ENCODE data around the gene SLFN12. TPM values are rescaled to one million over a fixed set of nuclear protein-coding genes. Genes with fewer than 3 reads are reported as not detected.

Gene SLFN12
- total and polyA plus RNA-seq, 10 of the 15 experiments (the other 5 are each of a cell fraction or from before 2014, with no cell fraction given), result 8.7 to 18.5 (median 13.4) TPM

DNA sequence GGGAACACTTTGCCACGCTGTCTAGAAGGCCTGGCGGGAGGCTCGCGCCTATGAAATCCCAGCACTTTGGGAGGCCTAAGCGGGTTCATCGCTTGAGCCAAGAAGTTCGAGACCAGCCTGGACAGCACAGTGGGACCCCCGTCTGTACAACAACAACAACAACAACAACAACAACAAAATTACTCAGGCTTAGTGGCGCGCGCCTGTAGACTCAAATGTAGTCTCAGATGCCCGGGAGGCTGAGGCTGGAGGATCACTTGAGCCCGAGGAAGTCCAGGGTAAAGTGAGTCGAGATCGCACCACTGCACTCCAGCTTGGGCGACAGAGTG lies 16.6 kb upstream of the SLFN12 start (continued):
- TF ChIP-seq MXI1 (IDR thresholded peaks at IDR 0.05; ENCODE audit: low read depth, low read length), result peak; percentile 88
- TF ChIP-seq, protein P1, sequence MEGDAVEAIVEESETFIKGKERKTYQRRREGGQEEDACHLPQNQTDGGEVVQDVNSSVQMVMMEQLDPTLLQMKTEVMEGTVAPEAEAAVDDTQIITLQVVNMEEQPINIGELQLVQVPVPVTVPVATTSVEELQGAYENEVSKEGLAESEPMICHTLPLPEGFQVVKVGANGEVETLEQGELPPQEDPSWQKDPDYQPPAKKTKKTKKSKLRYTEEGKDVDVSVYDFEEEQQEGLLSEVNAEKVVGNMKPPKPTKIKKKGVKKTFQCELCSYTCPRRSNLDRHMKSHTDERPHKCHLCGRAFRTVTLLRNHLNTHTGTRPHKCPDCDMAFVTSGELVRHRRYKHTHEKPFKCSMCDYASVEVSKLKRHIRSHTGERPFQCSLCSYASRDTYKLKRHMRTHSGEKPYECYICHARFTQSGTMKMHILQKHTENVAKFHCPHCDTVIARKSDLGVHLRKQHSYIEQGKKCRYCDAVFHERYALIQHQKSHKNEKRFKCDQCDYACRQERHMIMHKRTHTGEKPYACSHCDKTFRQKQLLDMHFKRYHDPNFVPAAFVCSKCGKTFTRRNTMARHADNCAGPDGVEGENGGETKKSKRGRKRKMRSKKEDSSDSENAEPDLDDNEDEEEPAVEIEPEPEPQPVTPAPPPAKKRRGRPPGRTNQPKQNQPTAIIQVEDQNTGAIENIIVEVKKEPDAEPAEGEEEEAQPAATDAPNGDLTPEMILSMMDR (IDR thresholded peaks at IDR 0.05 in 2 of 3, conservative IDR thresholded peaks at IDR 0.05 in 1 of 3; ENCODE audit: control insufficient read depth in 2 of 3, extremely low read depth in 1 of 3, insufficient read depth in 1 of 3, low read depth in 3 of 3, low read length in 3 of 3), result no peak
- 0 out of 2 replicates have a peak, but pooled peaks have one; percentile 46 for TF ChIP-seq TAF1 (IDR thresholded peaks at IDR 0.05; ENCODE audit: borderline replicate concordance, low read depth, low read length)
- TF ChIP-seq IKZF1 (conservative IDR thresholded peaks at IDR 0.05), result no peak
- TF ChIP-seq HDAC6 (IDR thresholded peaks at IDR 0.05; ENCODE audit: unreplicated experiment), result no peak
- TF ChIP-seq TARDBP (IDR thresholded peaks at IDR 0.05; ENCODE audit: borderline replicate concordance), result no peak
- no peak for TF ChIP-seq MYC (IDR thresholded peaks at IDR 0.05; ENCODE audit: insufficient read depth, insufficient read length, insufficient replicate concordance, low read length, severe bottlenecking)
- TF ChIP-seq CHD4 (IDR thresholded peaks at IDR 0.05), result no peak
- no peak for TF ChIP-seq ASH2L (IDR thresholded peaks at IDR 0.05; ENCODE audit: borderline replicate concordance, low read depth)
- TF ChIP-seq FOS (IDR thresholded peaks at IDR 0.05; ENCODE audit: borderline replicate concordance, extremely low read depth, insufficient read length), result no peak
- no peak for TF ChIP-seq SMAD1 (IDR thresholded peaks at IDR 0.05; ENCODE audit: low read depth, partially characterized antibody)
- TF ChIP-seq TBL1XR1 (IDR thresholded peaks at IDR 0.05; ENCODE audit: low read depth, low read length), result no peak
- TF ChIP-seq CHD1 (IDR thresholded peaks at IDR 0.05; ENCODE audit: low read depth, low read length), result no peak
- TF ChIP-seq POLR2AphosphoS5 (IDR thresholded peaks at IDR 0.05; ENCODE audit: low read length), result peak; percentile 7; the same call in 1 of the 2 replicates
- TF ChIP-seq GATAD2B (conservative IDR thresholded peaks at IDR 0.05; ENCODE audit: low read depth), result no peak
- TF ChIP-seq, protein P2, sequence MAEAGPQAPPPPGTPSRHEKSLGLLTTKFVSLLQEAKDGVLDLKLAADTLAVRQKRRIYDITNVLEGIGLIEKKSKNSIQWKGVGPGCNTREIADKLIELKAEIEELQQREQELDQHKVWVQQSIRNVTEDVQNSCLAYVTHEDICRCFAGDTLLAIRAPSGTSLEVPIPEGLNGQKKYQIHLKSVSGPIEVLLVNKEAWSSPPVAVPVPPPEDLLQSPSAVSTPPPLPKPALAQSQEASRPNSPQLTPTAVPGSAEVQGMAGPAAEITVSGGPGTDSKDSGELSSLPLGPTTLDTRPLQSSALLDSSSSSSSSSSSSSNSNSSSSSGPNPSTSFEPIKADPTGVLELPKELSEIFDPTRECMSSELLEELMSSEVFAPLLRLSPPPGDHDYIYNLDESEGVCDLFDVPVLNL (IDR thresholded peaks at IDR 0.05; ENCODE audit: low read depth, low read length), result no peak
- TF ChIP-seq, protein P3, sequence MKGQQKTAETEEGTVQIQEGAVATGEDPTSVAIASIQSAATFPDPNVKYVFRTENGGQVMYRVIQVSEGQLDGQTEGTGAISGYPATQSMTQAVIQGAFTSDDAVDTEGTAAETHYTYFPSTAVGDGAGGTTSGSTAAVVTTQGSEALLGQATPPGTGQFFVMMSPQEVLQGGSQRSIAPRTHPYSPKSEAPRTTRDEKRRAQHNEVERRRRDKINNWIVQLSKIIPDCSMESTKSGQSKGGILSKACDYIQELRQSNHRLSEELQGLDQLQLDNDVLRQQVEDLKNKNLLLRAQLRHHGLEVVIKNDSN (IDR thresholded peaks at IDR 0.05; ENCODE audit: borderline replicate concordance, extremely low read length, insufficient read depth, low read depth, low read length), result no peak
- no peak for TF ChIP-seq IKZF2 (IDR thresholded peaks at IDR 0.05)
- TF ChIP-seq CHD2 (IDR thresholded peaks at IDR 0.05; ENCODE audit: borderline replicate concordance, low read depth, low read length), result 0 out of 2 replicates have a peak, but pooled peaks have one; percentile 6
- TF ChIP-seq, protein P4, sequence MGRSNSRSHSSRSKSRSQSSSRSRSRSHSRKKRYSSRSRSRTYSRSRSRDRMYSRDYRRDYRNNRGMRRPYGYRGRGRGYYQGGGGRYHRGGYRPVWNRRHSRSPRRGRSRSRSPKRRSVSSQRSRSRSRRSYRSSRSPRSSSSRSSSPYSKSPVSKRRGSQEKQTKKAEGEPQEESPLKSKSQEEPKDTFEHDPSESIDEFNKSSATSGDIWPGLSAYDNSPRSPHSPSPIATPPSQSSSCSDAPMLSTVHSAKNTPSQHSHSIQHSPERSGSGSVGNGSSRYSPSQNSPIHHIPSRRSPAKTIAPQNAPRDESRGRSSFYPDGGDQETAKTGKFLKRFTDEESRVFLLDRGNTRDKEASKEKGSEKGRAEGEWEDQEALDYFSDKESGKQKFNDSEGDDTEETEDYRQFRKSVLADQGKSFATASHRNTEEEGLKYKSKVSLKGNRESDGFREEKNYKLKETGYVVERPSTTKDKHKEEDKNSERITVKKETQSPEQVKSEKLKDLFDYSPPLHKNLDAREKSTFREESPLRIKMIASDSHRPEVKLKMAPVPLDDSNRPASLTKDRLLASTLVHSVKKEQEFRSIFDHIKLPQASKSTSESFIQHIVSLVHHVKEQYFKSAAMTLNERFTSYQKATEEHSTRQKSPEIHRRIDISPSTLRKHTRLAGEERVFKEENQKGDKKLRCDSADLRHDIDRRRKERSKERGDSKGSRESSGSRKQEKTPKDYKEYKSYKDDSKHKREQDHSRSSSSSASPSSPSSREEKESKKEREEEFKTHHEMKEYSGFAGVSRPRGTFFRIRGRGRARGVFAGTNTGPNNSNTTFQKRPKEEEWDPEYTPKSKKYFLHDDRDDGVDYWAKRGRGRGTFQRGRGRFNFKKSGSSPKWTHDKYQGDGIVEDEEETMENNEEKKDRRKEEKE (IDR thresholded peaks at IDR 0.05), result no peak
- no peak for TF ChIP-seq KLF5 (IDR thresholded peaks at IDR 0.05; ENCODE audit: partially characterized antibody)
- TF ChIP-seq, protein P5, sequence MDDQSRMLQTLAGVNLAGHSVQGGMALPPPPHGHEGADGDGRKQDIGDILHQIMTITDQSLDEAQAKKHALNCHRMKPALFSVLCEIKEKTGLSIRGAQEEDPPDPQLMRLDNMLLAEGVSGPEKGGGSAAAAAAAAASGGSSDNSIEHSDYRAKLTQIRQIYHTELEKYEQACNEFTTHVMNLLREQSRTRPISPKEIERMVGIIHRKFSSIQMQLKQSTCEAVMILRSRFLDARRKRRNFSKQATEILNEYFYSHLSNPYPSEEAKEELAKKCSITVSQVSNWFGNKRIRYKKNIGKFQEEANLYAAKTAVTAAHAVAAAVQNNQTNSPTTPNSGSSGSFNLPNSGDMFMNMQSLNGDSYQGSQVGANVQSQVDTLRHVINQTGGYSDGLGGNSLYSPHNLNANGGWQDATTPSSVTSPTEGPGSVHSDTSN (IDR thresholded peaks at IDR 0.05; ENCODE audit: insufficient replicate concordance, low read depth, low read length), result no peak
